Measurements from ENCODE around the gene NME9. TPM values are rescaled to one million over a fixed set of nuclear protein-coding genes. Genes with fewer than 3 reads are reported as not detected.

The NME9 gene
- total RNA-seq, 4 donors from 2014 or later = 0.47 to 0.54 TPM; not detected in 2

GRCh38 chr3:138300647-138301046, 29.0 kb downstream of the NME9 start:
- Histone ChIP-seq H3K36me3 (peaks cover 0 to 39% of the 10 kb centered on the region in 2 donors), H3K4me1 (no peaks in the 10 kb centered on the region), H3K27ac (no peak overlapping the region), H3K27me3 (no peaks in the 10 kb centered on the region), H3K4me3 (no peak overlapping the region), H3K9me3 (no peaks in the 10 kb centered on the region)
- WGBS, 2 donors (ENCODE audit: low coverage in 1 of 2) = 66 to 80% methylated on average over 2 of the region's 2 CpGs
- TF ChIP-seq EP300 (IDR thresholded peaks at IDR 0.05) = no peak
- TF ChIP-seq POLR2AphosphoS5 (IDR thresholded peaks at IDR 0.05) = no peak
- TF ChIP-seq CTCF (IDR thresholded peaks at IDR 0.05) = no peak
- TF ChIP-seq POLR2A (IDR thresholded peaks at IDR 0.05) = no peak
- no peak for ATAC-seq

- no peaks in the 10 kb centered on the region for H3K27me3 ChIP-seq
Measured at GRCh38 chr3:138297876-138298275, 31.8 kb downstream of the NME9 start.

GRCh38 chr3:138297059-138297607, 32.5 kb downstream of the NME9 start:
- Histone ChIP-seq H3K27ac (no peak overlapping the region), H3K27me3 (no peaks in the 10 kb centered on the region), H3K4me3 (no peak overlapping the region), H3K9me3 (no peaks in the 10 kb centered on the region), H3K4me1 (no peaks in the 10 kb centered on the region), H3K36me3 (peaks cover 0 to 75% of the 10 kb centered on the region in 2 donors)
- 78 to 92% methylated on average over 5 of the region's 5 CpGs for WGBS, 2 donors (ENCODE audit: low coverage in 1 of 2)
- no peak for TF ChIP-seq EP300 (IDR thresholded peaks at IDR 0.05)
- TF ChIP-seq CTCF (IDR thresholded peaks at IDR 0.05) = no peak
- no peak for ATAC-seq

More at GRCh38 chr3:138297876-138298275, 31.8 kb downstream of the NME9 start:
- H3K9me3 ChIP-seq = no peaks in the 10 kb centered on the region
- H3K4me1 ChIP-seq = no peaks in the 10 kb centered on the region
- H3K27ac ChIP-seq = no peak overlapping the region
- peaks cover 0 to 67% of the 10 kb centered on the region in 2 donors for H3K36me3 ChIP-seq
- whole genome bisulfite sequencing, 2 donors (ENCODE audit: low coverage in 1 of 2) = 86 to 100% methylated on average over 1 of the region's 1 CpG
- H3K4me3 ChIP-seq = no peak overlapping the region
- no peak for TF ChIP-seq CTCF (IDR thresholded peaks at IDR 0.05)
- no peak for TF ChIP-seq POLR2AphosphoS5 (IDR thresholded peaks at IDR 0.05)
- no peak for TF ChIP-seq EP300 (IDR thresholded peaks at IDR 0.05)
- no peak for TF ChIP-seq POLR2A (IDR thresholded peaks at IDR 0.05)
- no peak for ATAC-seq

- no peaks in the 10 kb centered on the region for H3K4me1 ChIP-seq
- H3K36me3 ChIP-seq = peaks cover 0 to 80% of the 10 kb centered on the region in 2 donors
- no peak for ATAC-seq
- H3K27ac ChIP-seq = no peak overlapping the region
- no peaks in the 10 kb centered on the region for H3K27me3 ChIP-seq
- 100% methylated on average over 1 of the region's 1 CpG; no CpG with 5 or more reads in 1 of the 2 donors for WGBS, 2 donors (ENCODE audit: low coverage in 1 of 2)
- TF ChIP-seq EP300 (IDR thresholded peaks at IDR 0.05) (no peak), CTCF (IDR thresholded peaks at IDR 0.05) (no peak), POLR2A (IDR thresholded peaks at IDR 0.05) (no peak), POLR2AphosphoS5 (IDR thresholded peaks at IDR 0.05) (no peak)
- H3K9me3 ChIP-seq = no peaks in the 10 kb centered on the region
- no peak overlapping the region for H3K4me3 ChIP-seq
Measured at GRCh38 chr3:138296639-138297038, 33.0 kb downstream of the NME9 start.

- WGBS, 2 donors (ENCODE audit: low coverage in 1 of 2) = 90% methylated on average over 2 of the region's 3 CpGs; no CpG with 5 or more reads in 1 of the 2 donors
- peaks cover 6 to 100% of the 10 kb centered on the region in 2 donors for H3K36me3 ChIP-seq
Measured at GRCh38 chr3:138289701-138290100, 40.0 kb downstream of the NME9 start.

More at GRCh38 chr3:138289701-138290100, 40.0 kb downstream of the NME9 start:
- Histone ChIP-seq H3K27me3 (no peaks in the 10 kb centered on the region), H3K4me3 (no peak overlapping the region), H3K4me1 (no peaks in the 10 kb centered on the region), H3K27ac (no peak overlapping the region), H3K9me3 (no peaks in the 10 kb centered on the region)
- TF ChIP-seq CTCF (IDR thresholded peaks at IDR 0.05) (no peak), POLR2AphosphoS5 (IDR thresholded peaks at IDR 0.05) (no peak), EP300 (IDR thresholded peaks at IDR 0.05) (no peak), POLR2A (IDR thresholded peaks at IDR 0.05) (no peak)
- no peak for ATAC-seq
